Islet precursor cell (in vitro differentiated cells): ENCODE results near the gene KLHL26.
"Not testable (repeated sequence)": the region's sequence is repeated elsewhere in the genome, so short reads cannot be mapped to it uniquely, and the experiment has no call there.

ENCODE experiments used
- DNase-seq: peaks from one replicate; pipeline ENCODE4 v3.0.0-alpha.2; 2018

Gene KLHL26

GRCh38 chr19:18667531-18668251, 30.9 kb downstream of the KLHL26 start:
- no peak for DNase-seq

- DNase-seq = no peak
Observed at GRCh38 chr19:18668252-18668631, 31.4 kb downstream of the KLHL26 start.

- DNase-seq = no peak
Observed at GRCh38 chr19:18668744-18669523, 32.1 kb downstream of the KLHL26 start.

- DNase-seq = no peak
Observed at GRCh38 chr19:18669524-18669817, 32.6 kb downstream of the KLHL26 start.

GRCh38 chr19:18669883-18670282, 33.1 kb downstream of the KLHL26 start:
- DNase-seq = no peak

GRCh38 chr19:18670312-18670711, 33.5 kb downstream of the KLHL26 start:
- no peak for DNase-seq

- no peak for DNase-seq
Observed at GRCh38 chr19:18671303-18672043, 34.6 kb downstream of the KLHL26 start.

GRCh38 chr19:18672044-18672451, 35.2 kb downstream of the KLHL26 start:
- no peak for DNase-seq

- DNase-seq = no peak
Observed at GRCh38 chr19:18672606-18673337, 35.9 kb downstream of the KLHL26 start.

- DNase-seq = no peak
Observed at GRCh38 chr19:18674616-18675015, 37.8 kb downstream of the KLHL26 start.

- no peak for DNase-seq
Observed at GRCh38 chr19:18675779-18676178, 39.0 kb downstream of the KLHL26 start.

GRCh38 chr19:18676692-18677091, 39.9 kb downstream of the KLHL26 start:
- DNase-seq = no peak

- DNase-seq = no peak
Observed at GRCh38 chr19:18677156-18677555, 40.3 kb downstream of the KLHL26 start.

GRCh38 chr19:18680148-18680547, 43.3 kb downstream of the KLHL26 start:
- not testable (repeated sequence) for DNase-seq

GRCh38 chr19:18682807-18683108, 45.9 kb downstream of the KLHL26 start:
- no peak for DNase-seq

GRCh38 chr19:18683109-18683957, 46.5 kb downstream of the KLHL26 start, which contains the start of gene CRTC1:
CRTC1 (plus strand) TSS chr19:18683680; CDS start chr19:18683703, 23 bp downstream.
- DNase-seq = peak; percentile 91

GRCh38 chr19:18683958-18684641, 47.3 kb downstream of the KLHL26 start:
- DNase-seq = no peak

- no peak for DNase-seq
Observed at GRCh38 chr19:18684642-18684993, 47.8 kb downstream of the KLHL26 start.

- DNase-seq = no peak
Observed at GRCh38 chr19:18685597-18686190, 48.9 kb downstream of the KLHL26 start.

- no peak for DNase-seq
Observed at GRCh38 chr19:18687740-18688465, 51.1 kb downstream of the KLHL26 start.

GRCh38 chr19:18696023-18696422, 59.2 kb downstream of the KLHL26 start:
- no peak for DNase-seq
